ENCODE measurements around the gene PSTPIP1.

DNA sequence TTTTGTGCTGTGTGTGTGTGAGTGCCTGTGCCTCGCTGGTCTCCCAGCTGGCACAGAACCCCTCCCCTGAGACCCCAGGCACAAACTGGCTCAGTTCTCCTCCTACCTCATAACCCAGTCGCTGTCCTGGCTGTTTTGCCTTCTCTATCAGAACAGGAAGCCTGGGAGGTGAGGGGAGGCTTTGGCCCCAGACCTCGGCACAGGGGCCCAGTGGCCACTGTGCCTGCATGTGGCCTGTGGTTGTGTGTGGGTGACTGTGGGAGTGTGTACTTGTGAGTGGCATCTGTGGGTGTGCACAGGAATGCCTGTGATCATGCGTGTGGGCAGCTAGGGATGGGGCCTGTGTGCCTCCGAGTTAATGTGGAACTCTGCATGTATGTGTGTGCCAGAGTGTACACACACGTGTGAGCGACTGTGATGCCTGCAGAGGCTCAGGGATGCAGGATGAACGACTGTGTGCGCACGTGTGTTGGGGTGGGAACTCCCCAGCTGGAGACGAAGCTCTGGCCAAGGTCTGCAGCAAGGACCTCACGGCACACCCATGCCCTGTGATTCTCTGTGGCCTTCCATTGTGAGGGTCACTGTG lies 32.3 kb downstream of the PSTPIP1 start:
- TF ChIP-seq HES2 (IDR thresholded peaks at IDR 0.05), result no peak
- TF ChIP-seq, protein P1, sequence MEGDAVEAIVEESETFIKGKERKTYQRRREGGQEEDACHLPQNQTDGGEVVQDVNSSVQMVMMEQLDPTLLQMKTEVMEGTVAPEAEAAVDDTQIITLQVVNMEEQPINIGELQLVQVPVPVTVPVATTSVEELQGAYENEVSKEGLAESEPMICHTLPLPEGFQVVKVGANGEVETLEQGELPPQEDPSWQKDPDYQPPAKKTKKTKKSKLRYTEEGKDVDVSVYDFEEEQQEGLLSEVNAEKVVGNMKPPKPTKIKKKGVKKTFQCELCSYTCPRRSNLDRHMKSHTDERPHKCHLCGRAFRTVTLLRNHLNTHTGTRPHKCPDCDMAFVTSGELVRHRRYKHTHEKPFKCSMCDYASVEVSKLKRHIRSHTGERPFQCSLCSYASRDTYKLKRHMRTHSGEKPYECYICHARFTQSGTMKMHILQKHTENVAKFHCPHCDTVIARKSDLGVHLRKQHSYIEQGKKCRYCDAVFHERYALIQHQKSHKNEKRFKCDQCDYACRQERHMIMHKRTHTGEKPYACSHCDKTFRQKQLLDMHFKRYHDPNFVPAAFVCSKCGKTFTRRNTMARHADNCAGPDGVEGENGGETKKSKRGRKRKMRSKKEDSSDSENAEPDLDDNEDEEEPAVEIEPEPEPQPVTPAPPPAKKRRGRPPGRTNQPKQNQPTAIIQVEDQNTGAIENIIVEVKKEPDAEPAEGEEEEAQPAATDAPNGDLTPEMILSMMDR (IDR thresholded peaks at IDR 0.05), result no peak
- no peak for TF ChIP-seq MYC (IDR thresholded peaks at IDR 0.05; ENCODE audit: borderline replicate concordance, low read length)
- TF ChIP-seq, protein P2, sequence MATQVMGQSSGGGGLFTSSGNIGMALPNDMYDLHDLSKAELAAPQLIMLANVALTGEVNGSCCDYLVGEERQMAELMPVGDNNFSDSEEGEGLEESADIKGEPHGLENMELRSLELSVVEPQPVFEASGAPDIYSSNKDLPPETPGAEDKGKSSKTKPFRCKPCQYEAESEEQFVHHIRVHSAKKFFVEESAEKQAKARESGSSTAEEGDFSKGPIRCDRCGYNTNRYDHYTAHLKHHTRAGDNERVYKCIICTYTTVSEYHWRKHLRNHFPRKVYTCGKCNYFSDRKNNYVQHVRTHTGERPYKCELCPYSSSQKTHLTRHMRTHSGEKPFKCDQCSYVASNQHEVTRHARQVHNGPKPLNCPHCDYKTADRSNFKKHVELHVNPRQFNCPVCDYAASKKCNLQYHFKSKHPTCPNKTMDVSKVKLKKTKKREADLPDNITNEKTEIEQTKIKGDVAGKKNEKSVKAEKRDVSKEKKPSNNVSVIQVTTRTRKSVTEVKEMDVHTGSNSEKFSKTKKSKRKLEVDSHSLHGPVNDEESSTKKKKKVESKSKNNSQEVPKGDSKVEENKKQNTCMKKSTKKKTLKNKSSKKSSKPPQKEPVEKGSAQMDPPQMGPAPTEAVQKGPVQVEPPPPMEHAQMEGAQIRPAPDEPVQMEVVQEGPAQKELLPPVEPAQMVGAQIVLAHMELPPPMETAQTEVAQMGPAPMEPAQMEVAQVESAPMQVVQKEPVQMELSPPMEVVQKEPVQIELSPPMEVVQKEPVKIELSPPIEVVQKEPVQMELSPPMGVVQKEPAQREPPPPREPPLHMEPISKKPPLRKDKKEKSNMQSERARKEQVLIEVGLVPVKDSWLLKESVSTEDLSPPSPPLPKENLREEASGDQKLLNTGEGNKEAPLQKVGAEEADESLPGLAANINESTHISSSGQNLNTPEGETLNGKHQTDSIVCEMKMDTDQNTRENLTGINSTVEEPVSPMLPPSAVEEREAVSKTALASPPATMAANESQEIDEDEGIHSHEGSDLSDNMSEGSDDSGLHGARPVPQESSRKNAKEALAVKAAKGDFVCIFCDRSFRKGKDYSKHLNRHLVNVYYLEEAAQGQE (IDR thresholded peaks at IDR 0.05), result no peak
- TF ChIP-seq RFX5 (IDR thresholded peaks at IDR 0.05), result no peak
- TF ChIP-seq CBX8 (IDR thresholded peaks at IDR 0.05), result no peak
- TF ChIP-seq POLR2A (IDR thresholded peaks at IDR 0.05; ENCODE audit: low read length), result no peak
